Putamen (tissue), 1 donor: ENCODE measurements around the gene TMEM185B.
"Not testable (repeated sequence)": the region's sequence is repeated elsewhere in the genome, so short reads cannot be mapped to it uniquely, and the experiment has no call there.

Experiments
- DNase-seq: peaks from one replicate; pipeline ENCODE4 v3.0.0-alpha.2; 2016; ENCODE audit warnings: low spot score

TMEM185B gene

DNA sequence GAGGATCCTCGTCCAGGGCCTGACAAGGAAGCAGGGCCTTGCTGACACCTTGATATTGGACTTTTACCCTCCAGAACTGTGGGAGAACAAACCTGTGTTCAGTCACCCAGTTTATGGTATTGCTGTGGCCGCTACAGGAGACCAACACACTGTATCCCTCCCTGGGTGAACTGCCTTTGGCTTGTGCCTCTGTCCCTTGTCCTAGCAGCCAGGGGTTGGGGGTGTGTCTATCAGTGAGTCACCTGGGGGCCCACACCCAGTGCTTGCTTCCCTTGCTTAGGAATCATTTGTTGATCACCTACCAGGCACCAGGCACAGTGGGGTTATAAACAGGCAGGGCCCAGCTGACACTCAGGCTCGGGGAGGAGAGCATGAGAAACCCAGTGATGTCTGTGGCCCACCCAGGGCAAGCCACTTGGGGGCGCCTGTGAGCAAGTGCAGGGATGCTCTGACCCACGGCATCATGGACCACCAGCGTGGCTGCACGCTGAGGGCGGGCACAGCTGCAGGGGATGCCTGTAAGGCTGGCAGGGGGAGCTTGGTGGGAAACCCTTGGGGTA is 17.1 kb downstream of the TMEM185B start:
- no peak for DNase-seq

- no peak for DNase-seq
These were observed 18.1 kb downstream of the TMEM185B start for GRCh38 chr2:120204945-120205670.

- DNase-seq: no peak
These were observed 18.8 kb downstream of the TMEM185B start for GRCh38 chr2:120204417-120204816.

DNA sequence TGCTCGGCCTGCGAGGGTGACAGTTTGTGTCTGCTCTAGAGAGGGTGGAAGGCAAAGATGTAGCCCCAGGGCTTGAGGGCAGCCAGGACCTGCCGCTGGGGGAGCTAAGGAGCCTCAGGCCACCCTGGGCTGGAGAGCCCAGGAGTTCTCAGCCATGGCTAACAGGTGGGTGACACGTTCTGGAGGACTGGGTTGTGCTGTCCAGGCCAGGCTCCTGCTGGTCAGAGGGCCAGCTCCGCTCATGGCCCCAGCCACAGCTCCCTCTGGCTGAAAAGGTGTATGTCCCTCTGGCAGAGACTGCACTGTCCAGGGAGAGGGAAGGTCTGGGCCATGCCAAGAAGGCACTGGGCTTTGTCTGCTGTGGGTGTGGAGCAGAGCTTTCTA is 19.2 kb downstream of the TMEM185B start:
- no peak for DNase-seq

DNA sequence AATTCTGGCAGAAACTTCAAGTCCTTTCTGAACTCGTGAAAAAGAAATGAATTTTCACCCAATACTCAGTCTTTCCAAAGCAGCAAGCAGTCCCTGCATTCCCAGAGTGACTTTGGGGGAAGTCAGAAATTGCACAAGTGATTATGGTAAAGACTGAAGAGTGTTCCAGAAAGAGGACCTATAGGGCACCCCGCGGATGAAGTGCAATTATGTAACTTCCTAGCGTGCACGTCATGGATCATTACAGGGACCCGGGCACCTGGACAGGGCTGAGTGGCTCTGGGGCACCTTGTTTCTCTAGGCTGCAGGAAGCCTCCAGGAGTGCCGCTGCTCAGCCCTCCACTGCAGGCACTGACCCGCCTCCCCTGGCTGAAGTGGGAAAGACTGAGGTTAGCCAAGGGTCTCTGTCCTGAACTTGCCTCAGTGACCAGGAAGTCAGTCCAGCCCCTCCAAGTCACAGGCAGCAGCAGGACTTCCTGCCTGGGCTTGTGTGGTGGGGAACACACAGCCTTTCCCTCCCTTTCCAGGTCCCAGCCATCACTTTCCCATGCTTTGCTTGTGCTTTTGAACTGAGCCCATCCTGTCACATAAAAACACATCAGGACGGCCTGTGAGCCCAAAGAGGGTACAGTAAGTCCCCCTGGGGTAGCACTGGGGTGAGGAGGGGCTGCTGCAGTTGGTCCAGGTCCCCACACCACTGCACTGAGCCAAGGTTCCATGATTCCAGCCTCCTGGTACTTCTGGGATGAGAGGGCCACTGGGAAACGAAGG is 19.8 kb downstream of the TMEM185B start:
- no peak for DNase-seq

- not testable (repeated sequence) for DNase-seq
These were observed 23.3 kb downstream of the TMEM185B start for GRCh38 chr2:120199817-120200459.

DNA sequence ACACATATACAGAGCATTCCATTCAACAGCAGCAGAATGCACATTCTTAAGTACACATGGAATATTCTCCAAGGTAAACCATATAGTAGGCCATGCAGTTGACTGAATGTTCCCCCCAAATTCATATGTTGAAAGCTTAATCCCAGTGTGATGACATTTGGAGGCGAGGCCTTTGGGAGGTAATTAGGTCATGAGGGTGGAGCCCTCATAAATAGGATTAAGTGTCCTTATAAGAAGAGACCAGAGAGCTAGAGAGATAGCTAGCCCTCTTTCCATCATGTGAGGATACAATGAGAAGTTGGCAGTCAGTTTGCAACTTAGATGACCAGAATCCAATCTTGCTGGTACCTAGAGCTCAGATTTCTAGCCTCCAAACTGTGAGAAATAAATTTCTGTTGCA is 27.6 kb downstream of the TMEM185B start:
- DNase-seq: no peak

- no peak for DNase-seq
These were observed 30.9 kb downstream of the TMEM185B start for GRCh38 chr2:120192280-120192679.

DNA sequence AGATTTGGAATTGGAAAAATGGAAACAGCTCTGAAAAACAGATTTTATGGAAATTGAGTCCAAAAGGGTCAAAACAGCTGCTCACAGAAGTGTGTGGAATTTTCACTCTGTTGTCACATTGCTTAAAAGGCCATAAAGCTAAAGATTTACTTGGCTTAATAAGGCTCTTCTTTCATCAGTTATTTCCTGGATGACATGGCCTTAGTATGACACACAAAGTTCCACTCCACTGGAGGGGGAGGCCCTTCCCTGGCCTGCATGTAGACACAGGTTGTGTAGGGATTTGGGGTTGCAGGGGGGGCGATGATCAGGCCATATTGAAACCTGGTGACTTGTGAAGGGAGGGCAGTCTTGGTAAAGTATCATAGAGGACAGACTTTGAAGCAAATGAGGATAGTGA is 34.0 kb downstream of the TMEM185B start:
- no peak for DNase-seq

GRCh38 chr2:120182019-120182560 is 41.1 kb downstream of the TMEM185B start:
- no peak for DNase-seq

GRCh38 chr2:120180066-120180465 is 43.1 kb downstream of the TMEM185B start:
- no peak for DNase-seq

DNA sequence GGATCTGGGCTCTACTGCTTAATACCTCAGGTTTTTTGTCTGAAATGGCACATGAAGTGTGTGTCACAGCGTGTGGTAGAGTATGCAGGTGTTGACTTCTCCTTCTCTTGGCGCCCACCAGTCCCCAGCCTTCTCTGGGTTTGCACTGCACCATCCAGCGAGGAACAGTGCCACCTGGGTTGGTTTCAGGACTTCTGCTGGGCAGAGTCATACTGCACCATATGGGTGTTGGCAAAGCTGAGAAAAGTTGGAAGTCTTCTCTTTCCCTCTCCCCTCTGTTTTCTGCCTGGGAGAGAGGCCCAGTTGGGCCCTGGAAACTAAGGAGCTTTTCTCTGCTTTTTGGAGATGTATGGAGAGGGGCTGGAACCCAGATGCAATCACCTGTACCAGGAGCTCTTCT is 43.8 kb downstream of the TMEM185B start:
- DNase-seq: no peak

GRCh38 chr2:120177973-120178372 is 45.2 kb downstream of the TMEM185B start:
- no peak for DNase-seq

DNA sequence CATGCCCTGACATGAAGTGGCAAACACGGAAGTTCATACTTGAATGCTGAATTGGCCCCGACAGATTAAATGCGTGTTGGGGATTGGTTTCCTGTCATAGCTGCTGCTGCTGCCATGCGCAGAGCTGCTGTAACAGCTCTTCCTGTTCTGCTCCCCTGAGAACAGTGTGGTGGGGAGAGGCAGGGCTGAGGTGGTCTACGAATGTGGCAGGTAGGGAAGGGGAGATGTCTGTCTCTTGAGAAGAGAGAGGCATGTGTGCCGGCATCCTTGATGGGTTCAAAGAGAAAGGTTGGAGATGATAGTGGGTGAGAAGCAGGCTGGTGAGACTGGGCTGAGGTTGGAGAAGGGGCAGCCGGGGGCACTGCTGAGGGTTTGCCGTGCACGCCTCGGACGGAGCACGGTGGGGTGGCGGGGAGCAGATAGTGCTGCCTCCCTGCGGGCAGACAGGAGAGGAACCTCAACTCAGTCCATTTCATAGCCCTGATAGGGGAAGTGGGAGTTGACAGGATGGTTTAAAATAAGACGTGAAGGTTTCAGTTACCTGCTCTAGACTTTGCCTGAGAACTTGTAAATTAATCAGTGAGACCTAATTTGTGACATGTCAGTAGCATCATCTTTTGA is 46.1 kb downstream of the TMEM185B start:
- DNase-seq: no peak

GRCh38 chr2:120176526-120176925 is 46.7 kb downstream of the TMEM185B start:
- DNase-seq: no peak

DNA sequence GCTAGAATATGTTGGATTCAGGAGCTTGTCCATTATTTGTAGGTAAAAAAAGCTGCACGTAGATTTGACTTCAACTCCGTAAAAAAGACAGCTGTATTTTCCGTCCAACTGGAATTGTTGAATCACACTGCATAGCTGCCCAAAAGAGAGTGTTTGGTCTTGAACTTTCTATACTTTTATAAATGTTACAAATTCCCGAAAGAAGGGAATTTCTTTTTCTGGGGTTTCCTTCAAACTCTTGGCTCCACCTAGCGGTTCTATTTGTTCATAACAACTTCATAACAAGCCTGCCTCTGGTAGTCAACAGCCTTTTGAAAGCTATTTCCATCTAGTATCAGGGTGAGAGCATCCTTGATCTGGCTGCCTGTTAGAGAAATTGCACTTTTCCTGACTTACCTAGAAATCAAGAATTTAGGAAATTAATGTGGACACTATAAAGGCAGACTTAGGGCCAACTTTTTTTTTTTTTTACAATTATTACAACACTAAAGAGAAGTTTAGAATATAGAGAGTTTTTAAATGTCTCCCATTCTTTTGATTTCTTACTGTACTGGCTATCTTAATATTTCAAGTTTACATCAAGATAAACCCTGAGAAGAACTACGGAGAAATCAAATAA is 48.1 kb downstream of the TMEM185B start:
- peak; percentile 47 for DNase-seq
